GM23248 (cell line): ENCODE results near the gene PDCD2.

Experiments used
- EZH2 ChIP-seq: fragments of 200-600 bp; sonication (generic); IDR thresholded peaks from 2 replicates; pipeline ENCODE4 v1.6.1; 2018; ENCODE audit warnings: antibody characterized with exemption, mild to moderate bottlenecking; ENCODE audit not compliant: insufficient read depth, poor library complexity, severe bottlenecking
- EZH2phosphoT487 ChIP-seq: fragments of 200-600 bp; sonication (generic); IDR thresholded peaks from 2 replicates; pipeline ENCODE4 v1.6.1; 2018; ENCODE audit warnings: antibody characterized with exemption, moderate library complexity, mild to moderate bottlenecking, low read depth; ENCODE audit not compliant: insufficient read depth

DNA sequence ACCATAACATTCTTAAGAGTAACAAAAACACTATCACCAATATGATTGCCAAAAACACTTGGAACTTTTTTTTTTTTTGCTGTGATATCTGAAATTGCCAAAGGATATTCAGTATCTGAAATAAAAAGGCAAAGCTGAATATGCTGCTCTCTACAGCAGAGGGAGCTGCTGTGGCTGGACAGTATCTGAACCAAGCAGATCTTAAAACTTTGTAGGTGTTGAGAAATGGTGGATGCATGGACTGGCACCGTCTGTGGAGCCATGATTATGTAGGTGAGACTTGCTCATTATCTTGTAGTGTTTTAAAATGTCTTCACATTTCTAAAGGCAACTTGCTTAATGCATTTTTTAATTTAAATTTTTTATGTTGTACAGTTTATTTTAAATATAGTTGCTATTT, 9.2 kb downstream of the PDCD2 start:
- TF ChIP-seq EZH2 (no peak), EZH2phosphoT487 (no peak)
